ENCODE results near the gene TGFBR3. TPM values are rescaled to one million over a fixed set of nuclear protein-coding genes. Genes with fewer than 3 reads are reported as not detected.

Gene TGFBR3
- total and polyA plus RNA-seq, 2 experiments from 2014 or later: 46.8 to 68.3 TPM

GRCh38 chr1:91894036-91894761 is 8.2 kb upstream of the TGFBR3 start:
- Histone ChIP-seq H3K4me1 (ENCODE audit: insufficient read depth) (peaks cover 4% of the 10 kb centered on the region), H3K9me3 (ENCODE audit: low read depth) (no peaks in the 10 kb centered on the region), H3K4me2 (no peak overlapping the region), H2AFZ (no peak overlapping the region), H3K27me3 (no peaks in the 10 kb centered on the region), H3K36me3 (replicated peaks; ENCODE audit: insufficient read depth, low read depth) (no peaks in the 10 kb centered on the region), H4K20me1 (ENCODE audit: insufficient read depth, poor library complexity, severe bottlenecking) (no peaks in the 10 kb centered on the region), H3K27ac (no peak overlapping the region), H3K79me2 (no peaks in the 10 kb centered on the region), H3K4me3 (no peak overlapping the region), H3K9me2 (replicated peaks; ENCODE audit: insufficient read depth) (no peaks in the 10 kb centered on the region)
- DNase-seq (ENCODE audit: low spot score): no peak
- TF ChIP-seq CTCF (IDR thresholded peaks at IDR 0.05; ENCODE audit: poor library complexity) (no peak), EZH2 (IDR thresholded peaks at IDR 0.05; ENCODE audit: borderline replicate concordance) (no peak), EZH2phosphoT487 (IDR thresholded peaks at IDR 0.05; ENCODE audit: low read depth, severe bottlenecking, unreplicated experiment) (no peak)
- 91% methylated on average over 5 of the region's 5 CpGs for WGBS (ENCODE audit: low lambda C conversion rate, missing lambda C conversion rate)

GRCh38 chr1:91891969-91892368 is 6.0 kb upstream of the TGFBR3 start:
- WGBS (ENCODE audit: low lambda C conversion rate, missing lambda C conversion rate): 46% methylated on average over 1 of the region's 1 CpG
- Histone ChIP-seq H3K27me3 (no peaks in the 10 kb centered on the region), H3K79me2 (no peaks in the 10 kb centered on the region), H3K9me2 (replicated peaks; ENCODE audit: insufficient read depth) (no peaks in the 10 kb centered on the region), H3K4me1 (ENCODE audit: insufficient read depth) (peaks cover 4% of the 10 kb centered on the region), H3K27ac (peak overlapping the region; percentile 43), H4K20me1 (ENCODE audit: insufficient read depth, poor library complexity, severe bottlenecking) (no peaks in the 10 kb centered on the region), H3K4me3 (no peak overlapping the region), H3K36me3 (replicated peaks; ENCODE audit: insufficient read depth, low read depth) (no peaks in the 10 kb centered on the region), H2AFZ (no peak overlapping the region), H3K9me3 (ENCODE audit: low read depth) (no peaks in the 10 kb centered on the region), H3K4me2 (peak overlapping the region; percentile 51)
- no peak for TF ChIP-seq EZH2 (IDR thresholded peaks at IDR 0.05; ENCODE audit: borderline replicate concordance)
- no peak for TF ChIP-seq EZH2phosphoT487 (IDR thresholded peaks at IDR 0.05; ENCODE audit: low read depth, severe bottlenecking, unreplicated experiment)
- TF ChIP-seq CTCF (IDR thresholded peaks at IDR 0.05; ENCODE audit: poor library complexity): no peak
- DNase-seq (ENCODE audit: low spot score): no peak

GRCh38 chr1:91891454-91891853 is 5.5 kb upstream of the TGFBR3 start:
- H4K20me1 ChIP-seq (ENCODE audit: insufficient read depth, poor library complexity, severe bottlenecking): no peaks in the 10 kb centered on the region
- H3K4me3 ChIP-seq: no peak overlapping the region
- peaks cover 4% of the 10 kb centered on the region for H3K4me1 ChIP-seq (ENCODE audit: insufficient read depth)
- TF ChIP-seq EZH2 (IDR thresholded peaks at IDR 0.05; ENCODE audit: borderline replicate concordance): no peak
- TF ChIP-seq EZH2phosphoT487 (IDR thresholded peaks at IDR 0.05; ENCODE audit: low read depth, severe bottlenecking, unreplicated experiment): no peak
- TF ChIP-seq CTCF (IDR thresholded peaks at IDR 0.05; ENCODE audit: poor library complexity): no peak
- peak overlapping the region; percentile 43 for H3K27ac ChIP-seq
- H3K4me2 ChIP-seq: peak overlapping the region; percentile 51
- H3K27me3 ChIP-seq: no peaks in the 10 kb centered on the region
- no peak overlapping the region for H2AFZ ChIP-seq
- no peak for DNase-seq (ENCODE audit: low spot score)
- no peaks in the 10 kb centered on the region for H3K36me3 ChIP-seq (replicated peaks; ENCODE audit: insufficient read depth, low read depth)
- H3K79me2 ChIP-seq: no peaks in the 10 kb centered on the region
- WGBS (ENCODE audit: low lambda C conversion rate, missing lambda C conversion rate): 36% methylated on average over 3 of the region's 3 CpGs
- H3K9me2 ChIP-seq (replicated peaks; ENCODE audit: insufficient read depth): no peaks in the 10 kb centered on the region
- no peaks in the 10 kb centered on the region for H3K9me3 ChIP-seq (ENCODE audit: low read depth)
